Hepatocyte (in vitro differentiated cells): ENCODE measurements around the gene HOXA6.

ENCODE experiments used
- EZH2 ChIP-seq: fragments of 200-600 bp; sonication (generic); IDR thresholded peaks from 2 replicates; pipeline ENCODE4 v1.6.1; 2016; ENCODE audit warnings: antibody characterized with exemption, mild to moderate bottlenecking, borderline replicate concordance
- TF ChIP-seq, protein P1 (sequence below): fragments of 200-600 bp; sonication (generic); IDR thresholded peaks from 2 replicates; pipeline ENCODE4 v1.5.1; 2016; ENCODE audit warnings: antibody characterized with exemption, mild to moderate bottlenecking; ENCODE audit not compliant: poor library complexity

DNA sequence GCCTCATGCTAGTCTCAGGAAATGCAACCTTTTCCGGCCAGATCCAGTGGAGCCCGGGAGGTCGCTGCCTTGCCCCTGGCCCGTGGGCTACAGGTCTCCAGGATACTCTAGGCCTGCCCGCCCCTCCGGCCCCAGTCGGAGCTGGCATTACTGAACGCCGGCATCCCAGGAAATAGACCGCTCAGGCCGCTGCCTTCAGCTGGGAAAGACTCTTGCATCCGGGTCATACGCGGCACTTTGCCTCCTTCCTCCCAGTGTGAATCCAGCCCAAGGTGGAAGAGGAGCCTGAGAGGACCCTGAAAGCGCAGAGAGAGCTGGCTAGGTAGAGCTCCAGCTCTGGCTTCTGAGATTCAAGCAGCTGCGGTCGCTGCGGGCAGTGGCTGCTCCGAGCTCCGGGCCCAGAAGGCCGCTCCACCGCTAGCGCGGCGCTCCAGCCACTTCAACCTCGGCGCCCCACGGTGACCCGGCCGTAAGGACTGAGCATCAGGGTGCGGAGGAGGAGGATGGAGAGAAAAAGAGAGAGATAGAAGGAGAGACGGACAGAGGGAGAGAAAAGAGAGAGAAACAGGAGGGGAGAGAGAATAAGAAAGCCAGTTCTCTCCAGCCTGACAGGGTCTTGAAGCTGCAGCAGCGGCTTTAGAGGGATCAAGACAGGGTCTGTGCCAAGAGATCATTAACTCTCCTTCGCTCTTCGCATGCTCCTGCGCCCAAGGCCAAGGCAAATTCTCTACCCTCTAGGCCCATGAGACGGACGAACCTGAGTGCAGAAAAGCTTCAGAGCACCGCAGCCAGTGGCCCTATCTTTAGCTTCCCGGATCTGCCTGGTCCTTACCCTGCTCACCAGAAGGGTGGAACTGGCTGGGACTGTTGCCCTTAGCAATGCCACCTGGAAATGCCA, 28.3 kb upstream of the HOXA6 start:
- TF ChIP-seq, protein P1, sequence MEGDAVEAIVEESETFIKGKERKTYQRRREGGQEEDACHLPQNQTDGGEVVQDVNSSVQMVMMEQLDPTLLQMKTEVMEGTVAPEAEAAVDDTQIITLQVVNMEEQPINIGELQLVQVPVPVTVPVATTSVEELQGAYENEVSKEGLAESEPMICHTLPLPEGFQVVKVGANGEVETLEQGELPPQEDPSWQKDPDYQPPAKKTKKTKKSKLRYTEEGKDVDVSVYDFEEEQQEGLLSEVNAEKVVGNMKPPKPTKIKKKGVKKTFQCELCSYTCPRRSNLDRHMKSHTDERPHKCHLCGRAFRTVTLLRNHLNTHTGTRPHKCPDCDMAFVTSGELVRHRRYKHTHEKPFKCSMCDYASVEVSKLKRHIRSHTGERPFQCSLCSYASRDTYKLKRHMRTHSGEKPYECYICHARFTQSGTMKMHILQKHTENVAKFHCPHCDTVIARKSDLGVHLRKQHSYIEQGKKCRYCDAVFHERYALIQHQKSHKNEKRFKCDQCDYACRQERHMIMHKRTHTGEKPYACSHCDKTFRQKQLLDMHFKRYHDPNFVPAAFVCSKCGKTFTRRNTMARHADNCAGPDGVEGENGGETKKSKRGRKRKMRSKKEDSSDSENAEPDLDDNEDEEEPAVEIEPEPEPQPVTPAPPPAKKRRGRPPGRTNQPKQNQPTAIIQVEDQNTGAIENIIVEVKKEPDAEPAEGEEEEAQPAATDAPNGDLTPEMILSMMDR, result no peak
- TF ChIP-seq EZH2, result no peak
